NCI-H128 (cell line): ENCODE measurements around the gene PC.

Source experiments
- DNase-seq: peaks from one replicate; lab custom pipeline; 2025; ENCODE audit not compliant: unreplicated experiment; lab: John Stamatoyannopoulos, UW

Gene PC

DNA sequence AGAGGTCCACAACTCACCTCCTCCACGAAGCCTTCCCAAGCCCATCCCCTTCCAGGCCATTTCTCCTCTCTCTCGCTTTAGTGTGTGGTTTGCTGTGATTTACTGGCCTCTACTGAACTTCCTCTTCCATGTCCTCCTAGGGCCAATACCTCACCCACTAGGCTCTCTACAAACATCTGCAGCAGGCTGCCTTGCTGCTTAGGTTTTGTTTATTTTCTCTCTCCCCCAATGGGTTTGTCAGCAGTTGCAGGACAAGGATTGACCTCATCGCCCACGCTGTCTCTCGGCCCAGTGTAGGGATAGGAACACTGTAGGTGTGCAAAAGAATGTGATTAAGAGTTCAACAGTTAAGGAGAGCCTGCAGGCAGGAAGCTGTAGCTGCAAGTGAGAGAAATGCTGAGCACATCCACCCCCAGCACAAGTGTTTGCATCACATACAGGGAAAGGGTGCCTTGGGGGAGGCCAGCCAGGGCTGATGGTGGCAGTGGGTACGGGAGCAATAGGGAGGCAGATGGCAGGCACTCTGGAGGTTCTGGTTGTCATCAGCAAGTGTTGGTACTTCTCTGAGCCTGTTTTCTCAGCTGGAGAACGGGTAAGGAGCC, 1.4 kb downstream of the PC start:
- no peak for DNase-seq

DNA sequence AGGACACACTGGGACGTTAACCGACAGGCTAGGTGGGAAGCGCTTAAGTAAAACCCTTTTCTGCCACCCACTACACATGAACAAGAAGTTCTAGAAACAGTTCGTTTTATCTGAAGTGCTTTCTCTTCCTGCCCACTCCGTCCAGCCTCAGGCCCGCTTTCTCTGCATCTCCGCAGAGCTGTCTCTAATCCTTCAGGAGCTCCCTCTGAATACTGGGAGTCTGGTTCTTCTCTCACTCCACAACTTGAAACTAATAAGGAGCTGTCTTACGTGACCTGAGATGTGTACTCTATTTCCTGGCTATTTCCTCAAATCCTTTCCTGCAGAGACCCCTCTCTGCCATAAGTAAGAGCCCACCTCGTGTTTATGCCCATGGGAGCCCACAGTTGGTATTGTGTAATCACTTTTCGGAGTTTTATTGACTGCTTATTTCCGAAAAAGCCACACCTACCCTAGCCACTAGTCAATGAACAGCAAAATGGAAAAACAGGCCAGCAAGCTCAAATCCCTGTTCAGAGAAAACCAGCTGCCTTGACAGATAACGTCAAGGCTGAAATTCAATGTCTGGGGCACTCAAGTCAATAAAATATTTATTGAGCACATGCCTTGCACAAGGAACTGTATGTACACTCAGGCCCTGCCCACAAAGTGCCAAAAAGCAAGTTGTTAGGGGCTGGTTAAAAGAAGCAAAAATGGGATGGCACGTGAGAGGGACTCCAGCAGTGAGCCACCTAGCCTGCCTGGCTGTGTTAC, 4.9 kb downstream of the PC start:
- no peak for DNase-seq

DNA sequence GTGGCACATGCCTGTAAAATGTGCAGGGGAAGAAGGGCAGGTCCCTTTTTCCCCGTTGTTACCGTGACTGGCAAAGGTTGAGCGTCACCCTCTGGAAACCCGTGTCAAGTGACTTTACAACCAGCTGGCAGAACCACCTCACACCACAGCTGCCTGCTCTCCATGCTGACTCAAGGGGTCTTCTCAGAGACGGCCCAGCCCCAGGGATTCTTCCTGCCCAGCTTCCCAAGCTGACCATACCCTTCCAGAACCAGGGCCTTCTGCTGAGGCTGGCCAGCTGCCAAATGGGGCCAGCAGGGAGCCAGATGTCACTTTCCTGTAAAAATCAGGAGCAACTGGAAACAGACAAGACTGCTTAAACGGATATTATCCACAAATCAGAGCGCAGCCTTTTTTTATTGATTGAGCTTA, 6.3 kb downstream of the PC start:
- peak; percentile 48 for DNase-seq

DNA sequence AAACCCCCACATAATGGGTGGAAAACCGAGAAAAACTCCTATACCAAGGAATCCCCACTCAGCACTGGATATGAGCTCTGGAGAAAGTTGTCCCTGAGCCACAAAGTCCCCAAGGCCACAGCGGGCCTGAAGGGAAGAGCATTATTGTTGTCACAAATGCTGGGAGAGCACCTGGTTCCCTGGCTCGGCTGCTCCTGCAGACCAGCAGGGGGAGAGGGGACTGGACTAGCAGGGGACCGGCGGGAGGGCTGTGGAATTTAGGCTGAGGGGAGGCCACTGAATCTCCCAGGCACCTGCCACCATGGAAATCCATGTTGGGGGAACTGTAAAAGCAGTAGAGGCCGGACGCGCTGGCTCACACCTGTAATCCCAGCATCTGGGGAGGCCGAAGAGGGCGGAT, 7.0 kb downstream of the PC start:
- no peak for DNase-seq

GRCh38 chr11:66950112-66950535, 8.1 kb downstream of the PC start:
- no peak for DNase-seq

- DNase-seq, result no peak
Measured at GRCh38 chr11:66938582-66939135, 19.5 kb downstream of the PC start.

DNA sequence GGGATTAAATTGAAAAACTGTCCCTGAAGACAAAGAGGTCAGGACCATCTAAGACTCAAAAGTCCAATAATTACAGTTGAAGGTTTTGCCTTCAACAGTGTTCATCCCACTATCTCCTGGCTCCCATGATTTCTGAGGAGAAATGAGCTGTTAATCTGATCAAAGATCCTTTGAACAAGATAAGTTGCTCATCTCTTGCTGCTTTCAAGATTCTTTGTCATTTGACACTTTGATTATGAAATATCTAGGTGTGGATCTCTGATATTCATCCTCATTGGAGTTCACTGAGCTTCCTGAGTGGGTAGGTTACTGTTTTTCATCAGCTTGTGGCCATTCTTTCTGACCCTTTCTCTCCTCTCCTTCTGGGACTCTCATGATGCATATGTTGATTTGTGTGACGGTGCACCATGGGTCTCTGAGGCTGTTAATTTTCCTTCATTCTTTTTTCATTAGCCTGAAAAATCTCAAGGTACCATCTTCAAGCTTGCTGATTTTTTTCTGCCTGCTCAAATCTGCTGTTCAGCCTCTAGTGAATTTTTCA, 20.9 kb downstream of the PC start:
- DNase-seq, result no peak

- DNase-seq, result no peak
Measured at GRCh38 chr11:66936311-66936711, 21.9 kb downstream of the PC start.

DNA sequence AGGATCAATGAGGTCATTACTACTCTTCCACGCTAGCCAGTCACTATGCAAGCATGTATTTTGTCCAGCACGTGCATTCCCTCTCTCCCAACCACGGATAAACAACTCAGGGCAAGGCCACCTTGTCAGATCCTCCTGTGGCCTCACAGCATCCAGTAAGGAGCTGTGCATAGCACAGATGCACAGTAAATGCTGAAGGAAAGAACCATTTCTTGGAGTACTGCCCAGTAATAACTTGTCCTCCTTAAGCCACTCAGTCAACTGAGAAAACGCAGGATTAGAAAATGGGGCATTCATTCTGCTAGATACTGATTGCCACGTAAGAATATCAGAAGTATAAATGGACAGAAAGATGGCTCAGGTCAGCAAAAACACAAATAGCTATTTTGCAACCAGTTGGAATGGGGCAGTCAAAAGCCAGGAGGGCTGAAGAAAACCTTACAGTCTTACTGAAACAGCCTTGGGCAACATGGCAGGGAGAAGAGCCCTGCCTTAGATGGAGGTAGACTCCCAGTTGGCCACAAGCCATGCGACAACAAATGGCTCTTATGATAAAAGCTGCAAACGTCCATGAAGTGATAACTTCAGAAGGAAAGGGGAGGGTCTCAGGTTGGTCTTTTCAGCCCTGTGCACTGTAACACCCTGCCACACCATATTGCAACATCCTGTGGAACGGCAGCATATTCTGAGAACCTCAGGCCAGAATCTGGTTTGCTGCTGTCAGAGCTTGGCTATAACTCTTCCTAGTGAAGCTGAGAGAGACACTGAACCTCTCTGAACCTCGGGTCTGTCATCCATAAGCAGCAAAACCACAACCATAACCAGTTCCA, 23.0 kb downstream of the PC start:
- no peak for DNase-seq

GRCh38 chr11:66933531-66933930, 24.7 kb downstream of the PC start:
- DNase-seq, result no peak

DNA sequence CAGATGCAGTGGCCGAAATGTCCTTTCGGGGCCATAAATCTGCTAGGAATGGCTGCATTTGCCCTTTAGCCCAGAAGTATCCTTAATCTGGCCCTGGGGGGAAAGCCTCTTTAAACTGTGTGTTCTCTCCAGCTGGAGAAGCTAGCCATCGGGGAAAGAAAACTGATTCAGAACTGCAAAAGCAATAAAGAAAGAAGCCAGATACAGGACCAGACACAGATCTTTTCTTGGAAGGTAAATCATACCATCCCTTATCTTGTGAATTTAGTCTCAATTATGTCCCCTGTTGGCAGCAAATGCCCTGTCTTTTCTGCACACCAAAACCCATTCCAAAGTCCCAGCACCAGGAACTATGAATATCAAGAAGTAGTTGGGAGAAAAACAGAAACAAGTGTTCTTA, 25.6 kb downstream of the PC start:
- no peak for DNase-seq

GRCh38 chr11:66929753-66930152, 28.4 kb downstream of the PC start:
- no peak for DNase-seq

GRCh38 chr11:66924272-66924671, 33.9 kb downstream of the PC start:
- DNase-seq, result no peak

DNA sequence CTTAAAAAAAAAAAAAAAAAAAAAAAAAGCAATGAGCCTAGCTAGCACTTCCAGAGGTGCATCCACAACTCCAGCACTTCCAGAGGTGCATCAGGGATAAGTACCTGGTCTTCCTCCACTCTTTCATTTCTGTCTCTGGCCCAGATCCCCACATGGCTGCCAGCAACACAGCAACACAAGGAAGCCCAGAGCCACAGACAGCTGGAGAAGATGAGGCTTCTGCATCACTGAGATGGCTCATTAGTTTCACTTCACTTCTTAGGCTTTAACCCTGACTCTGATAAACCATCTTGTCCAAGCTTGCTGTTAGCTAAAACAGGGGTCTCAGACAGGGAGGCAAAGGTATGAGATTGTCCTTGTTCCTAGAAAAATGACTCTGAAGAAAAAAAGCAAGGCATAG, 35.6 kb downstream of the PC start:
- DNase-seq, result no peak

DNA sequence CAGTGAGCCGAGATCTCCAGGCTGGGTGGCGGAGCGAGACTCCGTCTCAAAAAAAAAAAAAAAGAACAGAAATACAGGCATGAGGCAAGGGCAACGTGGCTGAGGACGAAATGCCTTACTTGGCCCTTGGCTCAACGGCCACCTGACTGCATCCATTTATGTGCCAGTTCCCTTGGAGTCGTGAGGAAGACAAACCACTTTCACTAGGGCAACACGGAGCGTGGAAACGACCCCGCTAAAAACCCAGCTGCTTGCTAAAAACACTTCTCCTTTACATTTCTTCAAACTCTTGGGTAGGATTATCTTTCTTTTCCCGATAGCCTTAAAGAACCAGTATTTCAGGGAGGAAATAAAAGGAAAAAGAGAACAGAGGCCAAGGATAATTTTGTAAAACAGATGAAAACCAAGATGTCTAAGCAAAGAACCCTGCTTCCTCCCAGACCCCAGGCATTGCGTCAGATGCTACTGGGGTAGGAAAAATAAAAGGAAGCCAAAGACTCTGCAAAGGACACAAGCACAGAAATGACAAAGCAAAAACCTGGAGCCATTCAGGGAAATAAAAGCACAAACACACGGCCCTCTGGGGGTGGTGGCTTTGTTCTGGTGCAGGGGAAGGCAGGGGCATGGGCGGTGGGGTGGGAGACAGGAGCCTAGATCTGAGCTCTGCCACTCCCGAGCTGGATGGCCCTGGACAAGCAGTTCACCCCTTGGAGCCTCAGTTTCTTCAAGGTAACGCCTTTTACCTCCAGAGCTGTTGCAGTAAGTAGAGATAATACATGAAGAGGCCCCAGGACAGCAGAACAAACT, 37.0 kb downstream of the PC start:
- DNase-seq, result no peak

DNA sequence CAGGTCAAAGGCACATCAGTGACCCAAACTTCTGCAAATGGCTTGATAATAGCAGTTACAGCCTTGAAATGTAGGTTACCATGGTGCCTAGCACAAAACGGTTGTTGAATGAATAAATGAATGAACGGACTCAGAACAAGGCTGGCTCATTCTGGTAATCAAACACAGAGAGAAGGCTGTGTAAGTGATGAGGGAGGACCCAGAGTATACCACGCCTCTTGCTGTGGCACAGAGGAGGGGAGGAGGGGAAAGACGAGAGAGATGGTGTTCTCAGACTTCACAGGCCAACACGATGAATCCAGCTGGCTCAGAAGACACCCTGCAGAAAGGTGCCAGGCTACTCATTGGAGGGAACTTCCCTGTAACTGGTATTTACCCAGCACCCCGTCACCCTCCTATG, 38.3 kb downstream of the PC start:
- DNase-seq, result no peak

GRCh38 chr11:66918741-66919140, 39.4 kb downstream of the PC start:
- no peak for DNase-seq

GRCh38 chr11:66915866-66916265, 42.3 kb downstream of the PC start:
- DNase-seq, result no peak

- no peak for DNase-seq
Measured at GRCh38 chr11:66915046-66915832, 42.9 kb downstream of the PC start.

DNA sequence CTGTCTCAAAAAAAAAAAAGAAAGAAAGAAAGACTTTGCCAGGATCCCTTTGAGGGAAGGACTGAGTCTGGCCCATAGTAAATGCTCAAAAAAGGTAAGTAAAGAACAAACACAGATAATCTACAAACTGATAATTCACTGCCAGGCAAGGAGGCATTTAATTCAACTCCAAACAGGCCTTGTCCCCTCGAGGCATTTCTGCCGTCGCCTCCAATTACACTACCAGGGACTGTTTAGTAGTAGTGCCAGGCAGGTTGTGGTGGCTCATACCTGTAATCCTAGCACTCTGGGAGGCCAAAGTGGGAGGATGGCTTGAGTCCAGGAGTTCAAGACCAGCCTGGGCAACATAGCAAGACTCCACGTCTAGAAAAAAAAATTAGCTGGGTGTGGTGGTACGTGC, 43.7 kb downstream of the PC start:
- DNase-seq, result no peak
